IMR-90 (cell line): Measurements from ENCODE around the gene PPFIA2. TPM values are rescaled to one million over a fixed set of nuclear protein-coding genes. Genes with fewer than 3 reads are reported as not detected.

Source experiments
- ATAC-seq: fragments of 200-7000 bp; cut with Tn5 transposase; 2 replicates; pipeline ENCODE4 v1.9.1; 2020; ENCODE audit warnings: low read depth, mild to moderate bottlenecking, moderate library complexity
- BruUV-seq: library from RNA; stranded (reverse); fragments of 400-500 nt; replicated peaks from 2 replicates; lab custom pipeline; 2021; lab: Mats Ljungman, UMichigan
- CTCF ChIA-PET: fragments of 300-600 bp; formaldehyde crosslinking; extraction: SDS; loops from one replicate; lab custom pipeline; 2021; ENCODE audit warnings: antibody characterized with exemption; lab: Yijun Ruan, JAX
- POLR2A ChIA-PET: fragments of 300-600 bp; sonication (Branson Sonifier 250); formaldehyde crosslinking; loops from one replicate; lab custom pipeline; 2022; ENCODE audit warnings: antibody characterized with exemption; ENCODE audit not compliant: unreplicated experiment; lab: Charles Lee
- DNase-seq: peaks from one replicate; pipeline ENCODE4 v3.0.0; 2013
- H2AFZ ChIP-seq: replicated peaks from 2 replicates; pipeline ENCODE3; 2013; ENCODE audit warnings: low read length, mild to moderate bottlenecking; ENCODE audit not compliant: poor library complexity
- H2AK5ac ChIP-seq: 2 replicates; pipeline ENCODE4 v1.6.1; 2013; ENCODE audit warnings: low read depth, low read length, inconsistent platforms
- H2AK9ac ChIP-seq: replicated peaks from 2 replicates; pipeline ENCODE3; 2013; ENCODE audit warnings: mild to moderate bottlenecking, low read depth, low read length, moderate library complexity; ENCODE audit not compliant: poor library complexity
- H2BK120ac ChIP-seq: 2 replicates; pipeline ENCODE4 v1.6.1; 2013; ENCODE audit warnings: low read depth, low read length, inconsistent platforms
- H2BK15ac ChIP-seq: 3 replicates; pipeline ENCODE4 v1.6.1; 2013; ENCODE audit warnings: low read depth, low read length, inconsistent platforms
- H2BK20ac ChIP-seq: 2 replicates; pipeline ENCODE4 v1.6.1; 2013; ENCODE audit warnings: low read depth, mild to moderate bottlenecking, inconsistent platforms, low read length, moderate library complexity
- H2BK5ac ChIP-seq: 2 replicates; pipeline ENCODE4 v1.6.1; 2013; ENCODE audit warnings: mild to moderate bottlenecking, low read depth, low read length, inconsistent platforms; ENCODE audit not compliant: poor library complexity, severe bottlenecking
- H3K14ac ChIP-seq: replicated peaks from 2 replicates; pipeline ENCODE4 v1.6.1; 2013; ENCODE audit warnings: low read depth, low read length, inconsistent platforms
- H3K18ac ChIP-seq: 2 replicates; pipeline ENCODE4 v1.6.1; 2013; ENCODE audit warnings: low read depth, low read length, control low read depth
- H3K23ac ChIP-seq: 2 replicates; pipeline ENCODE4 v1.6.1; 2013; ENCODE audit warnings: low read depth, low read length, inconsistent platforms
- H3K27ac ChIP-seq: 2 replicates; pipeline ENCODE4 v1.5.1; 2013; ENCODE audit warnings: mild to moderate bottlenecking, control low read depth, low read length; ENCODE audit not compliant: insufficient read depth
- H3K27me3 ChIP-seq: 2 replicates; pipeline ENCODE4 v1.6.1; 2013; ENCODE audit warnings: low read length; ENCODE audit not compliant: control insufficient read depth, insufficient read depth
- H3K36me3 ChIP-seq: 2 replicates; pipeline ENCODE4 v1.6.1; 2013; ENCODE audit warnings: low read length, mixed read lengths; ENCODE audit not compliant: control insufficient read depth, insufficient read depth
- H3K4ac ChIP-seq: 2 replicates; pipeline ENCODE4 v1.6.1; 2013; ENCODE audit warnings: low read depth, low read length, inconsistent platforms
- H3K4me1 ChIP-seq: 2 replicates; pipeline ENCODE4 v1.6.1; 2013; ENCODE audit warnings: low read length, mixed read lengths; ENCODE audit not compliant: control insufficient read depth, insufficient read depth
- H3K4me2 ChIP-seq: 2 replicates; pipeline ENCODE4 v1.6.1; 2013; ENCODE audit warnings: low read depth, mild to moderate bottlenecking, control low read depth, low read length, moderate library complexity
- H3K4me3 ChIP-seq: 2 replicates; pipeline ENCODE4 v1.5.1; 2013; ENCODE audit warnings: low read depth, mild to moderate bottlenecking, control low read depth, low read length, moderate library complexity; ENCODE audit not compliant: insufficient read depth
- H3K56ac ChIP-seq: 2 replicates; pipeline ENCODE4 v1.6.1; 2013; ENCODE audit warnings: low read length, inconsistent platforms; ENCODE audit not compliant: insufficient read depth; ENCODE audit errors: extremely low read depth
- H3K79me1 ChIP-seq, 2 experiments: 2 replicates each; pipeline ENCODE4 v1.6.1; 2013; ENCODE audit warnings: low read length in 2 of 2, inconsistent platforms in 1 of 2, low read depth in 1 of 2
- H3K9ac ChIP-seq: 2 replicates; pipeline ENCODE4 v1.6.1; 2013; ENCODE audit warnings: low read depth, low read length, control low read depth
- H3K9me1 ChIP-seq: 2 replicates; pipeline ENCODE4 v1.6.1; 2013; ENCODE audit warnings: low read length, inconsistent platforms; ENCODE audit not compliant: insufficient read depth
- H3K9me3 ChIP-seq: 2 replicates; pipeline ENCODE4 v1.6.1; 2013; ENCODE audit warnings: low read length; ENCODE audit not compliant: control insufficient read depth, insufficient read depth
- H4K20me1 ChIP-seq: 2 replicates; pipeline ENCODE4 v1.6.1; 2013; ENCODE audit warnings: low read length, inconsistent platforms; ENCODE audit not compliant: insufficient read depth
- H4K5ac ChIP-seq: 2 replicates; pipeline ENCODE4 v1.6.1; 2013; ENCODE audit warnings: mild to moderate bottlenecking, low read depth, low read length, control low read depth
- H4K8ac ChIP-seq, 2 experiments: 2 replicates each; pipeline ENCODE4 v1.6.1; 2013; ENCODE audit warnings: low read depth in 2 of 2, low read length in 2 of 2, control low read depth in 1 of 2, inconsistent platforms in 1 of 2
- H4K91ac ChIP-seq: 2 replicates; pipeline ENCODE4 v1.6.1; 2013; ENCODE audit warnings: low read depth, low read length, inconsistent platforms; ENCODE audit not compliant: insufficient read depth
- BHLHE40 ChIP-seq: fragments of 150-350 bp; IDR thresholded peaks from 2 replicates; pipeline ENCODE4 v1.6.1; 2016; ENCODE audit warnings: mild to moderate bottlenecking, low read depth, low read length
- CEBPB ChIP-seq: IDR thresholded peaks from 2 replicates; pipeline ENCODE4 v1.6.1; 2012; ENCODE audit warnings: low read depth, low read length, improper control_type of control experiment
- MAFK ChIP-seq: IDR thresholded peaks from 2 replicates; pipeline ENCODE4 v1.6.1; 2012; ENCODE audit warnings: low read depth, low read length, improper control_type of control experiment
- MAZ ChIP-seq: IDR thresholded peaks from 2 replicates; pipeline ENCODE4 v1.6.1; 2012; ENCODE audit warnings: low read depth, mild to moderate bottlenecking, low read length, improper control_type of control experiment, moderate library complexity, borderline replicate concordance
- MXI1 ChIP-seq: IDR thresholded peaks from 2 replicates; pipeline ENCODE4 v1.6.1; 2012; ENCODE audit warnings: low read depth, mild to moderate bottlenecking, low read length, moderate library complexity, borderline replicate concordance
- NFE2L2 ChIP-seq: fragments of 150-350 bp; IDR thresholded peaks from 2 replicates; pipeline ENCODE4 v1.6.1; 2016; ENCODE audit warnings: low read depth, mild to moderate bottlenecking, low read length
- POLR2A ChIP-seq: IDR thresholded peaks from 2 replicates; pipeline ENCODE4 v1.6.1; 2012; ENCODE audit warnings: mild to moderate bottlenecking, low read depth, low read length
- RAD21 ChIP-seq: IDR thresholded peaks from 2 replicates; pipeline ENCODE4 v1.6.1; 2012; ENCODE audit warnings: low read length, improper control_type of control experiment
- RCOR1 ChIP-seq: IDR thresholded peaks from 2 replicates; pipeline ENCODE4 v1.6.1; 2012; ENCODE audit warnings: mild to moderate bottlenecking, low read length, improper control_type of control experiment; ENCODE audit not compliant: insufficient replicate concordance
- SMC3 ChIP-seq: fragments of 150-350 bp; IDR thresholded peaks from 2 replicates; pipeline ENCODE4 v1.6.1; 2016; ENCODE audit warnings: low read depth, mild to moderate bottlenecking, antibody characterized with exemption, low read length, moderate library complexity
- WGBS, 2 experiments: methylation state at CpG; one replicate each; pipeline versions ENCODE4 v1.1.5 to v1.1.7; 2013; ENCODE audit warnings: missing lambda C conversion rate in 2 of 2; ENCODE audit not compliant: insufficient read length in 1 of 2; ENCODE audit errors: extremely low coverage in 2 of 2; 5-methylcytosine and 5-hydroxymethylcytosine counted together
- dilution Hi-C: fragments of 300-500 bp; cut with HindIII; formaldehyde crosslinking; loops from one replicate; pipeline ENCODE4 v1.14.3; 2018; ENCODE audit warnings: low sequenced_read_pairs; ENCODE audit not compliant: unreplicated experiment
- in situ Hi-C: fragments of 300-500 bp; cut with MboI; formaldehyde crosslinking; loops from 3 replicates; pipeline ENCODE4 v1.14.3; 2019; ENCODE audit warnings: low sequenced_read_pairs, inconsistent platforms, mixed read lengths
- intact Hi-C: fragments of 100-400 bp; cut with micrococcal nuclease; formaldehyde crosslinking; loops from 2 replicates; pipeline ENCODE4 v1.10.0; 2022
- polyA plus RNA-seq, 3 experiments: library from polyadenylated mRNA; depleted of rRNA; stranded (reverse); fragments of >200 nt; gene quantifications; 2 replicates each; pipeline ENCODE4 v1.2.3, GENCODE V29; 2012; ENCODE audit warnings: low replicate concordance in 1 of 3
- total RNA-seq: library from RNA; depleted of rRNA; stranded (reverse); fragments of >200 nt; gene quantifications from 2 replicates; pipeline ENCODE4 v1.2.3, GENCODE V29; 2012
- TF ChIP-seq, protein P1 (sequence below): conservative IDR thresholded peaks from 2 replicates; pipeline ENCODE4 v1.5.1; 2012; ENCODE audit warnings: mild to moderate bottlenecking, low read depth, low read length, improper control_type of control experiment
- TF ChIP-seq, protein P2 (sequence below): fragments of 150-350 bp; IDR thresholded peaks from 2 replicates; pipeline ENCODE4 v1.6.1; 2016; ENCODE audit warnings: low read depth, mild to moderate bottlenecking, low read length, moderate library complexity, borderline replicate concordance

PPFIA2 gene
- total and polyA plus RNA-seq, 2 of the 4 experiments (the other 2 are of a cell fraction) = 0.29 to 1.3 TPM

DNA sequence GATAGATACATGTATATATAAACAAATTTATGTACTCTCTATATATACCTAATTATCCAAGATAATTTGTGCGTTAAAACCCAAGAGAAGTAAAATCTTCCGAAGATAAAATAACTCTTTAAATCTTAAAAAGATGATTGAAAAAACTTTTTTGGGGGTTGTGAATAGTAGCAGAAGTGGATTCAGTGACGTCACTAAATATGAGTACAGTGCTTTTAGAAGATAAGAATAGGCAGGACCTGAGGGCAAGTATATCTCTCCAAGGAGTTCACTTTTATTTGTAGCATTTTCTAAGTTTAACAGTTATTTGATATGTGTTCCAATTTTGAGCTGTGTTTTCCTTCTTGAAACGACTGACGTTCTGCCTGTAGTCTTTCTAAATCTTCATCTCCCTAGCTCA, 319.8 kb downstream of the PPFIA2 start:
- CTCF ChIA-PET = no interaction called here

More for the DNA sequence above, 319.8 kb downstream of the PPFIA2 start:
- Histone ChIP-seq H3K27ac (no peak overlapping the region), H4K20me1 (no peaks in the 10 kb centered on the region), H3K36me3 (no peaks in the 10 kb centered on the region), H3K56ac (no peak overlapping the region), H3K4me1 (no peaks in the 10 kb centered on the region), H3K9me3 (no peaks in the 10 kb centered on the region), H2AK9ac (no peak overlapping the region), H2BK120ac (no peak overlapping the region), H2BK20ac (no peak overlapping the region), H3K9me1 (no peaks in the 10 kb centered on the region), H3K27me3 (no peaks in the 10 kb centered on the region), H4K91ac (no peak overlapping the region), H2BK5ac (no peak overlapping the region), H2AK5ac (no peak overlapping the region), H3K4ac (no peak overlapping the region), H3K14ac (no peak overlapping the region), H3K18ac (no peak overlapping the region), H3K4me3 (no peak overlapping the region), H3K4me2 (no peak overlapping the region), H4K8ac (no peak overlapping the region), H3K23ac (no peak overlapping the region), H4K5ac (no peak overlapping the region), H2BK15ac (no peak overlapping the region), H3K79me1 (no peaks in the 10 kb centered on the region), H2AFZ (no peak overlapping the region), H3K9ac (no peak overlapping the region)
- in situ Hi-C loops = no loop called here
- intact Hi-C loops = no loop called here
- TF ChIP-seq, protein P1, sequence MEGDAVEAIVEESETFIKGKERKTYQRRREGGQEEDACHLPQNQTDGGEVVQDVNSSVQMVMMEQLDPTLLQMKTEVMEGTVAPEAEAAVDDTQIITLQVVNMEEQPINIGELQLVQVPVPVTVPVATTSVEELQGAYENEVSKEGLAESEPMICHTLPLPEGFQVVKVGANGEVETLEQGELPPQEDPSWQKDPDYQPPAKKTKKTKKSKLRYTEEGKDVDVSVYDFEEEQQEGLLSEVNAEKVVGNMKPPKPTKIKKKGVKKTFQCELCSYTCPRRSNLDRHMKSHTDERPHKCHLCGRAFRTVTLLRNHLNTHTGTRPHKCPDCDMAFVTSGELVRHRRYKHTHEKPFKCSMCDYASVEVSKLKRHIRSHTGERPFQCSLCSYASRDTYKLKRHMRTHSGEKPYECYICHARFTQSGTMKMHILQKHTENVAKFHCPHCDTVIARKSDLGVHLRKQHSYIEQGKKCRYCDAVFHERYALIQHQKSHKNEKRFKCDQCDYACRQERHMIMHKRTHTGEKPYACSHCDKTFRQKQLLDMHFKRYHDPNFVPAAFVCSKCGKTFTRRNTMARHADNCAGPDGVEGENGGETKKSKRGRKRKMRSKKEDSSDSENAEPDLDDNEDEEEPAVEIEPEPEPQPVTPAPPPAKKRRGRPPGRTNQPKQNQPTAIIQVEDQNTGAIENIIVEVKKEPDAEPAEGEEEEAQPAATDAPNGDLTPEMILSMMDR = no peak
- no peak for TF ChIP-seq RAD21
- no peak for TF ChIP-seq NFE2L2
- TF ChIP-seq, protein P2, sequence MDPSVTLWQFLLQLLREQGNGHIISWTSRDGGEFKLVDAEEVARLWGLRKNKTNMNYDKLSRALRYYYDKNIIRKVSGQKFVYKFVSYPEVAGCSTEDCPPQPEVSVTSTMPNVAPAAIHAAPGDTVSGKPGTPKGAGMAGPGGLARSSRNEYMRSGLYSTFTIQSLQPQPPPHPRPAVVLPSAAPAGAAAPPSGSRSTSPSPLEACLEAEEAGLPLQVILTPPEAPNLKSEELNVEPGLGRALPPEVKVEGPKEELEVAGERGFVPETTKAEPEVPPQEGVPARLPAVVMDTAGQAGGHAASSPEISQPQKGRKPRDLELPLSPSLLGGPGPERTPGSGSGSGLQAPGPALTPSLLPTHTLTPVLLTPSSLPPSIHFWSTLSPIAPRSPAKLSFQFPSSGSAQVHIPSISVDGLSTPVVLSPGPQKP = no peak
- TF ChIP-seq RCOR1 = no peak
- no peak for TF ChIP-seq POLR2A
- no peak for TF ChIP-seq MXI1
- TF ChIP-seq MAZ = no peak
- no peak for TF ChIP-seq CEBPB
- no peak for TF ChIP-seq BHLHE40
- no peak for TF ChIP-seq MAFK
- TF ChIP-seq SMC3 = no peak
- dilution Hi-C loops = no loop called here
- WGBS, 2 experiments = no CpG with 5 or more reads among the region's 5 CpGs
- POLR2A ChIA-PET = no interaction called here
- DNase-seq (no peak), ATAC-seq (no peak)
- BruUV-seq = no TSS peak
